ENCODE data around the gene DNER.

Gene DNER

DNA sequence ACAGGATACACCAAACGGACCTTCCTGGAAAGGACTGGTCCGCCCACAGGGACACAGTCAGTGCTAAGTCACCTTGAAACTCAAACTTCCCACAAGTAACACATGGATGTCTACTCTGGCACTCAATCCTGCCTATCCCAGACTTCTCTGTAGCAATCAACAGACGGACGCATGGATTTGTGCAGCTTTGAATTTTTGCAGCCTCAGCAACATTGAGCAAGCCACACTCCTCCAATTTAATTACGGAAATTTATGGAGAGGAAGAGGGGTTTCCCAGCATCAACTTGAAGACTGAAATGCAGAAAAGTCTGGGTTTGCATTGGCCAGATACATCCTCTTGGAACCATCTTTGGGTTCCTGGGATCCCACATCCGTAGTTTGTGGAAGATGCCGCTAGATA is 26.2 kb downstream of the DNER start:
- Histone ChIP-seq H3K27ac (ENCODE audit: low read depth, low read length, poor library complexity, severe bottlenecking) (no peak overlapping the region), H3F3A (ENCODE audit: insufficient read depth, low read length) (no peaks in the 10 kb centered on the region), H3K9ac (ENCODE audit: low read length) (no peak overlapping the region), H3K9me3 (ENCODE audit: low read length) (no peaks in the 10 kb centered on the region), H3K27me3 (ENCODE audit: insufficient read depth, low read length) (no peaks in the 10 kb centered on the region), H3K79me2 (ENCODE audit: insufficient read depth, low read length) (no peaks in the 10 kb centered on the region), H3K4me1 (ENCODE audit: insufficient read depth, low read length, severe bottlenecking) (no peaks in the 10 kb centered on the region), H2AFZ (ENCODE audit: low read length) (no peak overlapping the region), H3K4me2 (ENCODE audit: low read length) (no peak overlapping the region), H3K36me3 (ENCODE audit: insufficient read depth, low read length) (no peaks in the 10 kb centered on the region), H4K20me1 (ENCODE audit: insufficient read depth, low read length) (no peaks in the 10 kb centered on the region), H3K9me2 (ENCODE audit: low read depth, low read length) (no peaks in the 10 kb centered on the region), H3K4me3 (ENCODE audit: low read depth, low read length, poor library complexity, severe bottlenecking) (no peak overlapping the region)
- TF ChIP-seq, protein P1, sequence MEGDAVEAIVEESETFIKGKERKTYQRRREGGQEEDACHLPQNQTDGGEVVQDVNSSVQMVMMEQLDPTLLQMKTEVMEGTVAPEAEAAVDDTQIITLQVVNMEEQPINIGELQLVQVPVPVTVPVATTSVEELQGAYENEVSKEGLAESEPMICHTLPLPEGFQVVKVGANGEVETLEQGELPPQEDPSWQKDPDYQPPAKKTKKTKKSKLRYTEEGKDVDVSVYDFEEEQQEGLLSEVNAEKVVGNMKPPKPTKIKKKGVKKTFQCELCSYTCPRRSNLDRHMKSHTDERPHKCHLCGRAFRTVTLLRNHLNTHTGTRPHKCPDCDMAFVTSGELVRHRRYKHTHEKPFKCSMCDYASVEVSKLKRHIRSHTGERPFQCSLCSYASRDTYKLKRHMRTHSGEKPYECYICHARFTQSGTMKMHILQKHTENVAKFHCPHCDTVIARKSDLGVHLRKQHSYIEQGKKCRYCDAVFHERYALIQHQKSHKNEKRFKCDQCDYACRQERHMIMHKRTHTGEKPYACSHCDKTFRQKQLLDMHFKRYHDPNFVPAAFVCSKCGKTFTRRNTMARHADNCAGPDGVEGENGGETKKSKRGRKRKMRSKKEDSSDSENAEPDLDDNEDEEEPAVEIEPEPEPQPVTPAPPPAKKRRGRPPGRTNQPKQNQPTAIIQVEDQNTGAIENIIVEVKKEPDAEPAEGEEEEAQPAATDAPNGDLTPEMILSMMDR (IDR thresholded peaks at IDR 0.05; ENCODE audit: low read length) = no peak
- TF ChIP-seq EZH2 (IDR thresholded peaks at IDR 0.05; ENCODE audit: borderline replicate concordance, low read length) = no peak

DNA sequence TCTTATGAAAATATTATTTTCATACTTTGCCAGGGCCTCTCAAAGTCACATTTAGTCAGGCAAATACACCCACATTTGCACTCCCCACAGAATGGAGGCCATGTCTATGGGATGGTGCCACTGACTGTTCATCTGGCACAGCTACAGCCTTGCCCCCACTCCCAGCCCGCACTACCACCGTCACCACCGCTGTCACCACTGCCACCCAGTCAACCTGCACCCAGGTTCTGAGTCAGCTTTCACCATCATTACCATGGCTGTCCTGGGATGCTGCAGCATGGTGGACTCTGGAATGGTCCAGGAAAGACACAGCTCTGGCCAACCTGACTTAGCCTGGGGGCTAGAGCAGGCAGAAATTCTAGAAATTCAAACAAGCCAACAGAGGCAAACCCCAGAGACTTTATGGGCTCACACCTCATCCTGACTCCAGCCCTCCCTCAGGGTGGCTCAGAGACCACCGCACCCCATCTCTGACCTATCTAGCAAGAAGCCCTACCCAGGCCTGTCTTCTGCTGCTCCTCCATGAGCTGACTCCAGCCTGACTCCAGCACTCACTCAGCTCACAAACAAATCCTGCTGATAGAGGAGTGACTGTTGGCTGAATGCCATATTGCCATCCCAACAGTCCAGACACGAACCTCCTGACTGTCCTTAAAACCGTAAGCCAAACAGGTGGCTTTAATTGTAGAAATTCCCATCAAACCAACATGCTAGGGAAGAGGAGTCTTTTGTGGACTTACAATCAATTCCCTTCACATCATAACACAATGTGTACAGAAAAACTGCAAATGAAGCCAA is 28.0 kb downstream of the DNER start:
- TF ChIP-seq, protein P1 (IDR thresholded peaks at IDR 0.05; ENCODE audit: low read length) = no peak
- TF ChIP-seq EZH2 (IDR thresholded peaks at IDR 0.05; ENCODE audit: borderline replicate concordance, low read length) = no peak
- no peak overlapping the region for H3K4me2 ChIP-seq (ENCODE audit: low read length)
- no peaks in the 10 kb centered on the region for H3K4me1 ChIP-seq (ENCODE audit: insufficient read depth, low read length, severe bottlenecking)

DNA sequence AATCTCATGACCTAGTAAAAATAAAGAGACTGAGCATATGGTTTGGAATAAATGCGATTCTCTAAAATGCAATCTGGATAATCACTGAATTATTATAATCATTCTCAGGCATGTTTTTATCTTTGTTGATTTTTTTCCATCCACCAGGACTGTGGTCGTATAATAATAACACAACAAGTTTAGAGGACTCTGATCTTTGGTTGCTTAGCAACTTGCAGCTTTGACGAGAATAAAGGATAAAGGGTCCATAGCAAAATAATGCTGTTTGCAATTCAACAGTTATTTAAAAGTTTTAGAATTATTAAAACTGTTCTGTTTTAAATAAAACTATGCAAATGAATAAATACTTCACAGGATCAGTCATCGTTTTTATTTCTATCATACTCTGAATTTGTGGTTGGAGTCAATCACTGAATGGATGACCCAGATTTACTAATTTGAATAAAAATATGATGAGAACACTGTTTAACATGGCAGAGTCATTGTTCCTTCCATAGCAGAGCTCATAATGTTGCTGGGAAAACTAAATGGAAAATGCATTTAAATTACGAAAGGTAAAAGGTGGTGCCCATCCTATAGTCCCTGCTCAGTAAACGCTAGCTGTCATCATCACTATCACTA is 29.3 kb downstream of the DNER start:
- Histone ChIP-seq H3K79me2 (ENCODE audit: insufficient read depth, low read length) (no peaks in the 10 kb centered on the region), H3K4me3 (ENCODE audit: low read depth, low read length, poor library complexity, severe bottlenecking) (no peak overlapping the region), H3F3A (ENCODE audit: insufficient read depth, low read length) (no peaks in the 10 kb centered on the region), H3K9me2 (ENCODE audit: low read depth, low read length) (no peaks in the 10 kb centered on the region), H3K4me1 (ENCODE audit: insufficient read depth, low read length, severe bottlenecking) (no peaks in the 10 kb centered on the region), H3K9me3 (ENCODE audit: low read length) (no peaks in the 10 kb centered on the region), H4K20me1 (ENCODE audit: insufficient read depth, low read length) (no peaks in the 10 kb centered on the region), H3K27me3 (ENCODE audit: insufficient read depth, low read length) (no peaks in the 10 kb centered on the region), H3K27ac (ENCODE audit: low read depth, low read length, poor library complexity, severe bottlenecking) (no peak overlapping the region), H3K4me2 (ENCODE audit: low read length) (no peak overlapping the region), H2AFZ (ENCODE audit: low read length) (no peak overlapping the region), H3K36me3 (ENCODE audit: insufficient read depth, low read length) (no peaks in the 10 kb centered on the region), H3K9ac (ENCODE audit: low read length) (no peak overlapping the region)
- no peak for TF ChIP-seq EZH2 (IDR thresholded peaks at IDR 0.05; ENCODE audit: borderline replicate concordance, low read length)
- TF ChIP-seq, protein P1 (IDR thresholded peaks at IDR 0.05; ENCODE audit: low read length) = no peak

More for the DNA sequence above, 28.0 kb downstream of the DNER start:
- no peak overlapping the region for H3K27ac ChIP-seq (ENCODE audit: low read depth, low read length, poor library complexity, severe bottlenecking)
- no peaks in the 10 kb centered on the region for H3K9me3 ChIP-seq (ENCODE audit: low read length)
- H3K9ac ChIP-seq (ENCODE audit: low read length) = no peak overlapping the region
- H3F3A ChIP-seq (ENCODE audit: insufficient read depth, low read length) = no peaks in the 10 kb centered on the region
- no peaks in the 10 kb centered on the region for H3K9me2 ChIP-seq (ENCODE audit: low read depth, low read length)
- no peaks in the 10 kb centered on the region for H3K79me2 ChIP-seq (ENCODE audit: insufficient read depth, low read length)
- no peaks in the 10 kb centered on the region for H4K20me1 ChIP-seq (ENCODE audit: insufficient read depth, low read length)
- H3K36me3 ChIP-seq (ENCODE audit: insufficient read depth, low read length) = no peaks in the 10 kb centered on the region
- no peaks in the 10 kb centered on the region for H3K27me3 ChIP-seq (ENCODE audit: insufficient read depth, low read length)
- H2AFZ ChIP-seq (ENCODE audit: low read length) = no peak overlapping the region
- no peak overlapping the region for H3K4me3 ChIP-seq (ENCODE audit: low read depth, low read length, poor library complexity, severe bottlenecking)
